ENCODE measurements around the gene GRIK3.
"Not testable (repeated sequence)": the region's sequence is repeated elsewhere in the genome, so short reads cannot be mapped to it uniquely, and the experiment has no call there.

GRIK3 gene

DNA sequence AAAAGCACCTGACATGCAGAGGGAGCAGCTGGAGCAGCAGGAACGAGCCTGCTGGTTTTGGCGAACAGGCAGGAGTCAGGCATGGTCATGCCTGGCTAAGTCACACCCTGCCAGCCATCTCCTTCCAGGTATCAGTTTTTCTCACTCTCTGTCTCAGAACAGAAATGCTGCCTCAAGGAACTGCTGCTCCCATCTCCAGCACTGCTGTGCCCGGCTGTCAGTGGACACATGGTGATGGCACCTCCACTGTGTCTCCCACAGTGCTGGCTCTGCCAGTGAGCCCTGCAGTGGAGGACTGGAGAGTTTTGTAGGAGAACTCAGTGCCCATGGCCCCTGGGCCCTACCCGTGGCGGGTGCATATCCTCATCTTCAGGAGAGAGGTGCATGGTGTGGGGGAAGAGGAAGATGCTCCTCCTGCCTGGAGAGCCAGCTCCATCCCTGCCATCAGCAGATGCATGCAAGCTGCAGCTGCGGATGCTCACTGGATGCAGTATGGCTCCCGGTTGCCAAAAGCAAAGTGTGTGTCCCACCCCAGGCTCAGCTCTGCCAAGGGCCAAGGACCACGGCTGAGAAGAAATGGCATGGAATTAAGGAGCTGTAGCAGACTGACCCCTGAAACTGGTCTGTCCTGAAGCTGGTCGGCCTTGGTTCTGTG is 114.7 kb downstream of the GRIK3 start:
- TF ChIP-seq ZFX (IDR thresholded peaks at IDR 0.05; ENCODE audit: borderline replicate concordance), result no peak
- TF ChIP-seq, protein P1, sequence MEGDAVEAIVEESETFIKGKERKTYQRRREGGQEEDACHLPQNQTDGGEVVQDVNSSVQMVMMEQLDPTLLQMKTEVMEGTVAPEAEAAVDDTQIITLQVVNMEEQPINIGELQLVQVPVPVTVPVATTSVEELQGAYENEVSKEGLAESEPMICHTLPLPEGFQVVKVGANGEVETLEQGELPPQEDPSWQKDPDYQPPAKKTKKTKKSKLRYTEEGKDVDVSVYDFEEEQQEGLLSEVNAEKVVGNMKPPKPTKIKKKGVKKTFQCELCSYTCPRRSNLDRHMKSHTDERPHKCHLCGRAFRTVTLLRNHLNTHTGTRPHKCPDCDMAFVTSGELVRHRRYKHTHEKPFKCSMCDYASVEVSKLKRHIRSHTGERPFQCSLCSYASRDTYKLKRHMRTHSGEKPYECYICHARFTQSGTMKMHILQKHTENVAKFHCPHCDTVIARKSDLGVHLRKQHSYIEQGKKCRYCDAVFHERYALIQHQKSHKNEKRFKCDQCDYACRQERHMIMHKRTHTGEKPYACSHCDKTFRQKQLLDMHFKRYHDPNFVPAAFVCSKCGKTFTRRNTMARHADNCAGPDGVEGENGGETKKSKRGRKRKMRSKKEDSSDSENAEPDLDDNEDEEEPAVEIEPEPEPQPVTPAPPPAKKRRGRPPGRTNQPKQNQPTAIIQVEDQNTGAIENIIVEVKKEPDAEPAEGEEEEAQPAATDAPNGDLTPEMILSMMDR (IDR thresholded peaks at IDR 0.05), result no peak
- no peak overlapping the region for H3K27ac ChIP-seq

DNA sequence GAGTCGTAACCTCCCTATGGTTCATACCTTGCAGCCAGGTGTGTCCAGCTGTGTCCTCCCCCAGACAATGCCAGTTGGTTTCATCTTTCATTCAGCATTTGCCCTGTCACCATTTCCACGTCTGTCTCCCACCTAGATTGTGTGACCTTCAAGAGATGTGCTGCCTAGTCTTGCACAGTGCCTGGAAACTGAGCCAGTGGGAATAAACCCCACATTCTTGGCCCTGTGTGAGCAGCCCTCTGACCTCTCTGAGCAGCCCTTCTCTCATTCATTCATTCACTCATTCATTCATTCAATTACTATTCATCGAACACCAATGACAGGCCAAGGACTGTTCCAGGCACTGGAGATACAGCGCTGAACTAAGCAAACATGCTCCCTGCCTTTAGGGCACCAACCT is 115.7 kb downstream of the GRIK3 start:
- H3K27ac ChIP-seq, result no peak overlapping the region
- TF ChIP-seq, protein P1 (IDR thresholded peaks at IDR 0.05), result no peak
- no peak for TF ChIP-seq ZFX (IDR thresholded peaks at IDR 0.05; ENCODE audit: borderline replicate concordance)

DNA sequence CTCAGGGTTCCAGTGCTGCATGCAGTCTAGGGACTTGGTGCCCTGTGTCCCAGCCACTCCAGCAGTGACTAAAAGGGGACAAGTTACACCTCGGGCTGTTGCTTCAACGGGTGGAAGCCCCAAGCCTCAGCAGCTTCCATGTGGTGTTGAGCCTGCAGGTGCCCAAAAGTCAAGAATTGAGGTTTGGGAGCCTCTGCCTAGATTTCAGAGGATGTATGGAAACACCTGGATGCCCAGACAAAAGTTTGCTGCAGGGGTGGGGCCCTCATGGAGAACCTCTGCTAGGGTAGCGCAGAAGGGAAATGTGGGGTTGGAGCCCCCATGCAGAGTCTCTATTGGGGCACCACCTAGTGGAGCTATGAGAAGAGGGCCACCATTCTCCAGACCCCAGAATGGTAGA is 117.8 kb downstream of the GRIK3 start:
- not testable (repeated sequence) for H3K27ac ChIP-seq

DNA sequence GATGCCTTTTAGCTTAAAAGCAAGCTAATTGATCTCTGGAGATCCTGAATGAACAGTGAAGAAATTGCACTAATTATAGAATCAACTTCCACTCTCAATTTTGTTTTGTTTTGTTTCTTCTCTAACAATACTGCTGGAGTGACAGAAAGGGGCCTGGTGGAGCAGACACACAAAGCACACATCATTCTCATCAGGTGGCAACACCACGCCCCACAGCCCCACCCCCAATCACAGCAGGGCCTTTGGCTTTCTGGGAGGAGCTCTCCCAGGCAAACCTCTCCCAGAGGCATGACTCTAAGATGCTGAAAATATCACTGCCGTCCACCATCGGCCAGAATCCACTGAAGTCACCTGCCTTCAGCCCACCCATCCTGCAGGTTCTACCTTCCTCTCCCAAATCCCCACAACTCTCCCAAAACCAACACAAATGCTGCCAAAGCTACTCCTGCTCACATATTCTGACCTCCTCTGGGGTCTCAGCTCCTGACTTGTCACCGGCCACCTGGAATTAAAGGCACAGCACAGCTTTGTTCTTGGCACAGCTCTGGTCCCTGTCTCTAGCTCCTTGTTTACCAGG is 120.7 kb downstream of the GRIK3 start:
- TF ChIP-seq ZFX (IDR thresholded peaks at IDR 0.05; ENCODE audit: borderline replicate concordance), result no peak
- TF ChIP-seq, protein P1 (IDR thresholded peaks at IDR 0.05), result no peak

DNA sequence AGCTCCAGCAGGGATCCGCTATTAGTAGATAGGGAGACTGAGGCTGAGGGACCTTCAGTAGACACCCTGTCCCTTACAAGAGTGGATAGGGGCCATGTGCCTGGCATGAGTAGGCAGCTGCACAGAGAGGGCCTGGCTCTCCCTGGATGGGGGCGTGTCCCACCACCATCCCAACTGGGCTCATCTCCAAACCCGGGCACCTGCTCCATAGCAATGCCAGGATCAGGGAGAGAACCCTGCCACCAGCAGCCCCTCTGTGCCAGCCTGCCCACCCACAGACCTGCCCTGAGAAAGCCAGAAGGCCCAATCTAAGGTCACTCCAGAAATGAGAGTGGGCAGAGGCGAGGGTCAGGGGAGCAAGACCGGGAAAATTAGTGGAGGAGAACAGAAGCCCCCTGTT is 121.3 kb downstream of the GRIK3 start:
- no peak overlapping the region for H3K27ac ChIP-seq
- no peak for TF ChIP-seq ZFX (IDR thresholded peaks at IDR 0.05; ENCODE audit: borderline replicate concordance)
- TF ChIP-seq, protein P1 (IDR thresholded peaks at IDR 0.05), result no peak

More for the DNA sequence above, 120.7 kb downstream of the GRIK3 start:
- no peak overlapping the region for H3K27ac ChIP-seq

DNA sequence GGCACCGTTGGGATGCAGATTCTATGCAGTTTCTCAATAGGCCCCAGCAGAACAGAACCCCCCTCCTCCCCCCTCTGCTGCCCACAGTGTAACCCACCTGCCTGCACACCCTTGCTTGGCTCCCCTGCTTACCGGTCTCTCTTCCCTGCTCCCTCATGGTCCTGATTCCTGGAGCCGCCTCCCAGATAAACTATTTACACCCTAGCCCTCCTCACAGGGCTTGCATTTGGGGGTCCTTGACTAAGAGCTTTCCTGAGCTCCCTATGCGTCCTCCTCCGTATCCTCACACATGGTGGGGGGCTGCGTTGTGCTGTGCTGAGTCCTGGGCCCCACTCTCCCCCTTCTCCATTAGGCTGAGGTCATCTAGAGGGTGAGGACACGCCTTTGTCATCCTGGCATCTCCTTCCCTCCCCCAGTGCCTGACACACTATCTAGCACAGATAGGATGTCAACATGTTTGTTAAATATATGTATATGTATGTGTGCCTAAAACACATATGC is 121.9 kb downstream of the GRIK3 start:
- no peak overlapping the region for H3K27ac ChIP-seq
- no peak for TF ChIP-seq ZFX (IDR thresholded peaks at IDR 0.05; ENCODE audit: borderline replicate concordance)

DNA sequence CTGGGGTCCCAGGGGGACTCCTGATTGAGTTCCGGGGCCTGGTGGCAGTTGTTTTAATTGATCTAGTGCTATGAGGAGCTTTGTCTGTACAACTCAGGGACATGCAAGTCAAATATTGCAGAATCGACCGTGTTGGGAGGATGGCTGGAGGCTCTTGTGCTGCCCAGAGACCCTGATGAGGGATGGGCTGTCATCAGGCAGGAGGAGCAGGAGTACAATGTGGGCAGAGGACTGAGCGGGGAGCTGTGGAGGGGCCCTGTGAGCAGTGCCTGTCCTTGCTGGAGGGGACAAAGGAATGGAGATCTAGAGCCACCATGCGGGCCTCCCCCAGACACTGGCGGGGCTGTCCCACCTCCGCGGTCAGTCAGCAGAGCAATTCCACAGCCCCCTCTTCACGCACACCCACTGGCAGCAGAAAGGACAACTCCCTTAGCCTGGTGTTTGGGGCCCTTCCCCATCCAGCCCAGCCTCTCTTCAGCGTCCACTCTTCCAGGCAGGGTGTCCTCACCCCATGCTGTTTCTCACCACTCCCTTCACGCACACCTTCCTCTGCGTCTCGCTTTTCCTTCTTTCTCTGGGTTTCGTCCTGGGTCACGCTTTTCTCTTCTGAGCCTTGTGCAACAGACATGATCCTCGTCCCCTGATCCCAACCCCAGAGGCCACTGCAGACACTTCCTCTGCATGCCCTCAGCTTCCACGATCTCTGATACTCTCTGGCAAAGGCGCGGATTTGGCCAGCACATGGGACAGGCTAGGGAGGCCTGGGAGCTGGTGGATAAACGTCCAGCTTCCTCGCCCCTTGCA is 122.6 kb downstream of the GRIK3 start:
- no peak overlapping the region for H3K27ac ChIP-seq
- no peak for TF ChIP-seq ZFX (IDR thresholded peaks at IDR 0.05; ENCODE audit: borderline replicate concordance)
- TF ChIP-seq, protein P1 (IDR thresholded peaks at IDR 0.05), result no peak

Measured in 22Rv1 (cell line).